Aorta (tissue), 5 donors: ENCODE data around the gene CA6. TPM values are rescaled to one million over a fixed set of nuclear protein-coding genes. Genes with fewer than 3 reads are reported as not detected.

Experiments used
- ATAC-seq: fragments of 200-7000 bp; cut with Tn5 transposase; one replicate; pipeline ENCODE4 v1.9.1; 2022; ENCODE audit warnings: moderate library complexity; ENCODE audit not compliant: low FRiP score
- DNase-seq, 2 donors: peaks; one replicate each; pipeline ENCODE4 v3.0.0-alpha.2; 2020
- H3K27ac ChIP-seq, 2 donors: one replicate each; pipeline ENCODE4 v1.5.1; 2013; ENCODE audit warnings: low read length in 2 of 2, mild to moderate bottlenecking in 2 of 2, moderate library complexity in 2 of 2, control low read depth in 1 of 2, inconsistent platforms in 1 of 2, low read depth in 1 of 2
- H3K27me3 ChIP-seq, 2 donors: one replicate each; pipeline ENCODE4 v1.6.1; 2013; ENCODE audit warnings: control low read depth in 1 of 2, low read length in 1 of 2, mild to moderate bottlenecking in 1 of 2, moderate library complexity in 1 of 2; ENCODE audit not compliant: insufficient read depth in 2 of 2, control insufficient read depth in 1 of 2
- H3K36me3 ChIP-seq, 2 donors: one replicate each; pipeline ENCODE4 v1.6.1; 2013; ENCODE audit warnings: control low read depth in 1 of 2, low read length in 1 of 2, mild to moderate bottlenecking in 1 of 2; ENCODE audit not compliant: insufficient read depth in 2 of 2, control insufficient read depth in 1 of 2
- H3K4me1 ChIP-seq, 2 donors: one replicate each; pipeline ENCODE4 v1.6.1; 2013; ENCODE audit warnings: low read length in 2 of 2, control low read depth in 1 of 2, mild to moderate bottlenecking in 1 of 2, moderate library complexity in 1 of 2; ENCODE audit not compliant: insufficient read depth in 2 of 2, control insufficient read depth in 1 of 2
- H3K4me3 ChIP-seq, 2 donors: one replicate each; pipeline ENCODE4 v1.5.1; 2013; ENCODE audit warnings: low read length in 2 of 2, control low read depth in 1 of 2, mild to moderate bottlenecking in 1 of 2
- H3K9me3 ChIP-seq: one replicate; pipeline ENCODE4 v1.6.1; 2013; ENCODE audit warnings: mild to moderate bottlenecking, low read length; ENCODE audit not compliant: control insufficient read depth
- WGBS, 2 donors: extraction: QIAGEN DNeasy Blood & Tissue Kit; methylation state at CpG; one replicate each; pipeline ENCODE4 v1.1.7; 2013; 5-methylcytosine and 5-hydroxymethylcytosine counted together
- intact Hi-C, 2 donors: fragments of 100-400 bp; cut with DNase I; formaldehyde crosslinking; loops; one replicate each; pipeline versions ENCODE4 v1.14.2 to v1.15.0; 2022
- polyA plus RNA-seq, 2 donors: library from polyadenylated mRNA; stranded (reverse); fragments of 200-250 nt; gene quantifications; one replicate each; pipeline ENCODE4 v1.2.3, GENCODE V29; 2013
- total RNA-seq, 2 donors: library from RNA; stranded (reverse); fragmentation: NEBNext Ultra II Directional; extraction: Animal tissue kit (Norgen Biotek cat#: 25700); gene quantifications; one replicate each; pipeline ENCODE4 v1.2.1, GENCODE V29; 2021
- donor health status: healthy with polysubstance abuse.
- donor health status: Bipolar disorder and iron deficiency.
- donor health status: DM: no; HTN: no; CAD: no.
- donor health status: DM: no; HTN: no; CAD: no.
- donor health status: DM: yes; HTN: yes; CAD: no.

Gene CA6
- total and polyA plus RNA-seq, 4 donors = not detected

DNA sequence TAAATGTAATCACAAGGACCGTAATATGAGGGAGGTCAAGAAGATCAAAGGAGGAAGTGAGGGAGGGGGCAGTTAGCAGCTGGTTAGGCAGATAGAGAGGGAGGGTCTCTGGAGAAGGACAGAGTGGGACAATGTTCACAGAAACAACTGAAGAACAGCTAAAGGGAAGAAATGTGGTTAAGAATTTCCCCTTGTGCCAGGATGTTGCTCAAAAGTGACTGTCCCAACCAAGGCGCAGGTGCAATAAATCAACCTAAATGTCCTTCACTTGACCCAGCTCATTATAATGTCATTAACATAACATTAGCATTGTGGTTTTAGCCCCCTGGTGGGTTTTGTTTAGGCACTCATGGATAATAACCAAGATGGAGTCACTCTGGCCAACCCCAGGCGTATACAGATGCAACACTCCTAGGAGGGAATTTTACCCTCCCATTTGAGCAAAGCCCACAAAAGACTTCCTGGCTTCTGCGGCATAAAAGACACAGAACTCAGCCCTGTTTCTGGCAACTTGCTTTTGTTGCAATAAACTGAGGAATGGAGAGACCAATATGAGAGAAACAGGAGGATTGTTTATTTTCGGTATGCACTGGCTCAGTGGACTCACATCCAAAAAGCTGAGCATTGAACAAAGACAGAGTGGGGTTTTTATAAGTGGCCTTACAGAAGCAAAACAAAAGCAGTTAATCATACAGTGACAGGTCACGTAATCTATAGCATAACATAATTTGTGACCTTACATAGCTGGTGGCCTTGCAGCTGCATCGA lies 7.3 kb upstream of the CA6 start:
- H3K27ac ChIP-seq = no peak overlapping the region
- H3K4me1 ChIP-seq = no peaks in the 10 kb centered on the region
- H3K9me3 ChIP-seq = peaks cover 2% of the 10 kb centered on the region
- no peak for DNase-seq
- no peak overlapping the region for H3K4me3 ChIP-seq
- H3K36me3 ChIP-seq = no peaks in the 10 kb centered on the region
- WGBS, 2 donors = 71 to 72% methylated on average over 7 of the region's 7 CpGs
- H3K27me3 ChIP-seq = no peaks in the 10 kb centered on the region
- intact Hi-C loops = no loop called here
- no peak for ATAC-seq

DNA sequence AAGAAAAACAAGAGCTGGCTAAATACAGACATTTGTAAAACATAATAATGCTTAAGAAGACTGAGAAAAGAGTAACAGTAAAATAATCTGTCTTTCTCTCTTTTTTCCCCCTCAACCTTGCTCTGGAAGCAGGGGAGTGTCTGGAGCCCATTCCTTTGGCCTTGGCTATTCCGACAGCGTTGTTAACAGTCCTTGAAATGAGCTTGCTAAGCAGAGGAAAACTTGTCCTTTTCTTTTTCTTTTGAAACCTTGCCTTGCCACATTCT lies 6.7 kb upstream of the CA6 start:
- no peaks in the 10 kb centered on the region for H3K36me3 ChIP-seq
- H3K9me3 ChIP-seq = peaks cover 2% of the 10 kb centered on the region
- WGBS, 2 donors = 53 to 62% methylated on average over 2 of the region's 2 CpGs
- ATAC-seq (no peak), DNase-seq (no peak)
- no peak overlapping the region for H3K4me3 ChIP-seq
- H3K4me1 ChIP-seq = no peaks in the 10 kb centered on the region
- H3K27ac ChIP-seq = no peak overlapping the region
- H3K27me3 ChIP-seq = no peaks in the 10 kb centered on the region
- intact Hi-C loops = no loop called here

DNA sequence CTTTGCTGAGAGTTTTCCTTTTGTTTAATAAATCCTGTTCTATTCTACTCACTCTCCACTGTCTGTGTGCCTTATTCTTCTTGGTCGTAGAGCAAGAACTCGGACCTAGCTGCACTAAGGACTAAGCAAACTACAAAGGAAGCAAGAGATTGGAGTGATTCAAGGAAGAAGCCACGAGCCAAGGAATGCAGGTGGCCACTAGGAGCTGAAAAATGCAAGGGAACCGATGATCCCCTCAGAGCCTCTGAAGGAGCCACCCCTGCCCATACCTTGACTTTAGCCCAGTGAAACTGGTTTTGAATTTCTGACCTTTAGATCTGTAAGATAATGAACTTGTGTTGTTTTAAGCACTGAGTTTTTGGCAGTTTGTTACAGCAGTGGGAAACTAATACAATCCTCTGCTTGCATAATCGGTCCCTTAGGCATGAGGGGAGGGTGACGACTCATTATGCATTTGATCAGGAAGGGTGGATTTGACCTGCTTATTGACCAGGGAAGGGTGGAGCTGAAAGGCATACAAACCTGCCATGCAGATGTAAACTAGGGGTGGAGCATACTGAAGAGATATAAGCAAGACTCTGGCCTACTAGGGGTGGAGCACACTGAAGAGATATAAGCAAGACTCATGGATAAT lies 6.2 kb upstream of the CA6 start:
- intact Hi-C loops = no loop called here
- Histone ChIP-seq H3K27me3 (no peaks in the 10 kb centered on the region), H3K9me3 (peaks cover 2% of the 10 kb centered on the region), H3K4me1 (no peaks in the 10 kb centered on the region), H3K4me3 (no peak overlapping the region), H3K27ac (no peak overlapping the region), H3K36me3 (no peaks in the 10 kb centered on the region)
- WGBS, 2 donors = 85 to 90% methylated on average over 6 of the region's 6 CpGs
- no peak for ATAC-seq
- DNase-seq = no peak

DNA sequence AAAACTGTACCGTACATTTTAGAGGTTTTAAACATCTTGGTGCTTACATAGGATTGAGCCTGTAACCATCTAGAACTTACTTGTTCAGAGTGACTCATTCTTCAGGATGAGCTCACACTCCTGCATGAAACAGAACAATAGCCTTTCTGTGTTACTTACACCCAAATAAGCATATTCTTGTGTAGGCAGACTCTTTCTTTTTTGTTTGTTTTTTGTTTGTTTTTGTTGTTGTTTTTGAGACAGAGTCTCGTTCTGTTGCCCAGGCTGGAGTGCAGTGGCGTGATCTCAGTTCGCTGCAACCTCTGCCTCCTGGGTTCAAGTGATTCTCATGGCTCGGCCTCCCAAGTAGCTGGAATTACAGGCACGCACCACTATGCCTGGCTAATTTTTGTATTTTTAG lies 3.8 kb upstream of the CA6 start:
- no peaks in the 10 kb centered on the region for H3K27me3 ChIP-seq
- WGBS, 2 donors = 85 to 87% methylated on average over 6 of the region's 6 CpGs
- no peak overlapping the region for H3K4me3 ChIP-seq
- no peak overlapping the region for H3K27ac ChIP-seq
- DNase-seq = no peak
- no peaks in the 10 kb centered on the region for H3K4me1 ChIP-seq
- no peaks in the 10 kb centered on the region for H3K36me3 ChIP-seq
- intact Hi-C loops = no loop called here
- no peak for ATAC-seq
- H3K9me3 ChIP-seq = peaks cover 2% of the 10 kb centered on the region

DNA sequence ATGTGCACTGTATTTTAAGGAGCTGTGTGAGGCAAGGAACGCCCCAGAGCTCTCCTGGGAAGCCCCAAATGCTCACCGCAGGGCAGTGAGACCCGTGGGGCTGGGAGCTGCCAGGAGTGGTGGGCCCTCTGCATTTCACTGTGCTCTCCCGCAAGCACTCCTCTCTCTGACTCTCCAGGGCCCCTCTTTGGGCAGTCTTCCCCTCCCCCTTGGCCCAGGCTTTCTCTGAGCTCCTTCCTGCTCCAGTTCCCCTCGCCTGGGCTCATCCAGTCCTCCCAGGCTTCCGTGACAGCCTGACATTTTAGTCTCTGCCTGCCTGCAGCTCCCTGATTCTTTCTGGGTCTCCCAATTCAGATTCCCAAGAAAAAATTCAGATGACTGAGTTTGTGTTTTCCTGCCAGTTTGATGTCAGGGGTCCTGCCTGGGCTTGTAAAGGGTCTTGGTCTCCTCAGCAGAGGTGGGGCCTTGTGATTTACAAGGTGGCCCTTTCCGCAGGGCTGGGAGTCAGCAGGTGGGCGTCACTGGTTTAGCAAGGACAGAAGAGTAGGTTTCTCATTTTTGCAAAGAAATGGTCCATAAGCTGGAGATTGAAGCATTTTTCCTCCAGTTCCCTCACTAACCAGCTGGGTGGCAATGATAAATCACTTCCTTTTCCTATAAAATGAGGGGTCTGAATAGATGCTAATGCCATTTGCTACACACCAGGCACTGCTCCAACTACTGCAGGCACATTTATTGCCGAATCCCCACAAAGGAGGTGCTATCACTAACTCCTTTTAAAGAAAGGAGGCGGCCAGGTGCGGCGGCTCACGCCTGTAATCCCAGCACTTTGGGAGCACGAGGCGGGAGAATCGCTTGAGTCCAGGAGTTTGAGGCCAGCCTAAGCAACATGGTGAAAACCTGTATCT lies 1.9 kb upstream of the CA6 start:
- intact Hi-C loops = no loop called here
- H3K4me3 ChIP-seq = no peak overlapping the region
- no peaks in the 10 kb centered on the region for H3K4me1 ChIP-seq
- DNase-seq = no peak
- H3K9me3 ChIP-seq = peaks cover 2% of the 10 kb centered on the region
- 82 to 88% methylated on average over 16 of the region's 16 CpGs for WGBS, 2 donors
- H3K36me3 ChIP-seq = no peaks in the 10 kb centered on the region
- no peak for ATAC-seq
- no peak overlapping the region for H3K27ac ChIP-seq
- H3K27me3 ChIP-seq = no peaks in the 10 kb centered on the region

DNA sequence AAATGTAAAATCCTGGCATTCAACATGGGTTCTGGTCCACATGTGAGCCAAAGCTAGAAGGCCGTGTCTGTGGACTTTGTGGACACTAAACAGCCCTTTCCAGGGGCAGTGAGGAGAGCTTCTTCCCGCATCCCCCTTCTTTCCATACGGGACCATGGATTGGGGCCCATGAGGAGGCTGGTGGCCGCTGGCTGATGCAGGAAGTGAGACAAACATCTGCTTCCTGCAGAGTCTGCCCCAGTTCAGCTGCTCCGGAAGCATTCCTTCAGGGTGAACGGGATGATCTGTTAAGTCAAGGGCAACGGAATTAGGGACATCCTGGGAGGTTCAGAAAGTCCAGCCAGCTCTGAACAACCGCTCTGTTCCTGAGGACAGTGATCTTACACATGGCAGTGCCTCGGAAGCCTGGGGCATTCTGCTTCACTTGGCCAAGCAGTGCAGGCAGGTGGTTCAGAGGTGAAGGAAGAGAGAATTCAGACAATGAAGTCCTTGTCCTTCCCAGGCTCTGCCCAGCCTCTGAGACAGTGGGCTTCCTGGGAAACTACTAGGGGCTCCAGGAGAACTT lies 1.5 kb downstream of the CA6 start:
- H3K36me3 ChIP-seq = no peaks in the 10 kb centered on the region
- WGBS, 2 donors = 85 to 89% methylated on average over 9 of the region's 9 CpGs
- DNase-seq (no peak), ATAC-seq (no peak)
- no peak overlapping the region for H3K4me3 ChIP-seq
- H3K4me1 ChIP-seq = no peaks in the 10 kb centered on the region
- no peaks in the 10 kb centered on the region for H3K27me3 ChIP-seq
- H3K9me3 ChIP-seq = no peaks in the 10 kb centered on the region
- intact Hi-C loops = no loop called here
- H3K27ac ChIP-seq = no peak overlapping the region

DNA sequence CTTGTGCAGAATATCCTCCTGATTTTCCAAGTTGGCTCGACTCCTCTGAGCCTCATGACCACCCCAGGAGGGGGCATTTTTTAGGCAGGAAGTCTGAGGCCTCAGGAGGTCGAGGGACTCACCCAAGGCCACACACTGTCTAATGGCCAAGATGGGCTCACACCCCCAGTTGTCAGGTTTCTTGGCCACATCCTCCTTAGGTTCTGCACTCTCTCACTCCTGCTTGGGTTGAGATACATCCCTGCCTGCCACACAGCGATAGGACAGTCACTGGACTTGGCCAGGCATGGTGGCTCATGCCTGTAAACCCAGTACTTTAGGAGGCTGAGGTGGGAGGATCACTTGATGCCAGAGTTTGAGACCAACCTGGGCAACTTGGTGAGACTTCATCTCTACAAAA lies 4.6 kb downstream of the CA6 start:
- Histone ChIP-seq H3K27me3 (no peaks in the 10 kb centered on the region), H3K27ac (no peak overlapping the region), H3K4me1 (no peaks in the 10 kb centered on the region), H3K9me3 (no peaks in the 10 kb centered on the region), H3K4me3 (no peak overlapping the region), H3K36me3 (no peaks in the 10 kb centered on the region)
- 61 to 82% methylated on average over 3 of the region's 3 CpGs for WGBS, 2 donors
- DNase-seq (no peak), ATAC-seq (no peak)
- intact Hi-C loops = no loop called here

DNA sequence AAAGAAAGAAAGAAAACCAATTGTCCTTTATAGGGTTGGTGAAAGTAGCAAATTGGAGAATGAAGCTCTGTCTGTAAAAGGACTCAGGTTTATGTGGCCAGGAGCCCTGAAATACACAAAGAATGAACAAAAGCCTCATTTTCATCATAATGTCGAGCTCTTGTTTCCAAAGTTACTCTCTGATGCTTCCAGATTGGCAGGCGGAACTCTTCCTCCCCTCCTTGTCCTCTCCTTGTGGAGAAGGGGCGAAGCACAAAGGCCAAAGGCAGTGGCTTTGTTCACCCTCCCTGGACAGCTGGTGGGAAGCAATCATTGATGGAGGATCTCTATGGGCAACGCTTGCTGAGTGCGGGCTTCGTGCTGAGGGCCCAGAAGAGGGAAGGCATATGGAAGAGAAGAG lies 5.6 kb downstream of the CA6 start:
- 77 to 90% methylated on average over 6 of the region's 6 CpGs for WGBS, 2 donors
- no peaks in the 10 kb centered on the region for H3K27me3 ChIP-seq

More for the DNA sequence above, 5.6 kb downstream of the CA6 start:
- no peaks in the 10 kb centered on the region for H3K9me3 ChIP-seq
- H3K4me3 ChIP-seq = no peak overlapping the region
- no peaks in the 10 kb centered on the region for H3K36me3 ChIP-seq
- no peak overlapping the region for H3K27ac ChIP-seq
- DNase-seq (no peak), ATAC-seq (no peak)
- H3K4me1 ChIP-seq = no peaks in the 10 kb centered on the region
- intact Hi-C loops = no loop called here
